ENCODE data around the gene E2F3.
A peak's percentile ranks its signal among the peaks of the same experiment; 100 is the strongest.
"Not testable (repeated sequence)": the region's sequence is repeated elsewhere in the genome, so short reads cannot be mapped to it uniquely, and the experiment has no call there.

The E2F3 gene

GRCh38 chr6:20454204-20454824, 52.6 kb downstream of the E2F3 start:
- no peak overlapping the region for H3K4me3 Mint-ChIP-seq
- peaks cover 72% of the 10 kb centered on the region for H3K4me1 Mint-ChIP-seq (ENCODE audit: low read depth)
- peaks cover 22% of the 10 kb centered on the region for H3K36me3 Mint-ChIP-seq (ENCODE audit: low read depth)
- no peaks in the 10 kb centered on the region for H3K9me3 Mint-ChIP-seq
- H3K27ac Mint-ChIP-seq: peak overlapping the region; percentile 22
- H3K27me3 Mint-ChIP-seq: no peaks in the 10 kb centered on the region
- intact Hi-C loops (cut with micrococcal nuclease): no loop called here

GRCh38 chr6:20455251-20455940, 53.7 kb downstream of the E2F3 start:
- Mint-ChIP-seq H3K27me3 (no peaks in the 10 kb centered on the region), H3K36me3 (ENCODE audit: low read depth) (peaks cover 31% of the 10 kb centered on the region), H3K9me3 (no peaks in the 10 kb centered on the region), H3K4me3 (no peak overlapping the region), H3K27ac (no peak overlapping the region), H3K4me1 (ENCODE audit: low read depth) (peaks cover 71% of the 10 kb centered on the region)
- intact Hi-C loops (cut with micrococcal nuclease): no loop called here

- Mint-ChIP-seq H3K36me3 (ENCODE audit: low read depth) (peaks cover 43% of the 10 kb centered on the region), H3K4me1 (ENCODE audit: low read depth) (peaks cover 60% of the 10 kb centered on the region)
Observed at GRCh38 chr6:20458027-20458894, 56.6 kb downstream of the E2F3 start.

DNA sequence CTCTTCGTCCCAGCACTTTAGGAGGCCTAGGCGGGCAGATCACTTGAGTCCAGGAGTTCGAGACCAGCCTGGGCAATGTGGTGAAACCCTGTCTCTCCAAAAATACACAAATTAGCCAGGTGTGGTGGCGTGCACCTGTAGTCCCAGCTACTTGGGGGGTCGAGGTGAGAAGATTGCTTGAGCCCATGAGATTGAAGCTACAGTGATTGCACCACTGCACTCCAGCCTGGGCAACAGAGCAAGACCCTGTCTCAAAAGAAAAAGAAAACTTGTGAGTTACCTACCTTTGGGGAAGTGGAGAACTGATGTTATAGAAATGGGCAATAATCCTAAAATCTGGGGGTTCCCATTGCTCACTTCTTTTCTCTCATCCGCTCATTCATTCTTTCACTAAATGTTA, 58.0 kb downstream of the E2F3 start:
- H3K36me3 Mint-ChIP-seq (ENCODE audit: low read depth): peaks cover 44% of the 10 kb centered on the region
- no peak overlapping the region for H3K4me3 Mint-ChIP-seq
- H3K27me3 Mint-ChIP-seq: no peaks in the 10 kb centered on the region
- intact Hi-C loops (cut with micrococcal nuclease): loop anchor here (5.0 kb wide), 1 partner anchor 57 kb away; the partner anchor contains the start of gene E2F3
- peaks cover 65% of the 10 kb centered on the region for H3K4me1 Mint-ChIP-seq (ENCODE audit: low read depth)
- no peaks in the 10 kb centered on the region for H3K9me3 Mint-ChIP-seq
- H3K27ac Mint-ChIP-seq: no peak overlapping the region

More at GRCh38 chr6:20458027-20458894, 56.6 kb downstream of the E2F3 start:
- peak overlapping the region; percentile 6 for H3K27ac Mint-ChIP-seq
- no peaks in the 10 kb centered on the region for H3K27me3 Mint-ChIP-seq
- no peak overlapping the region for H3K4me3 Mint-ChIP-seq
- intact Hi-C loops (cut with micrococcal nuclease): no loop called here
- H3K9me3 Mint-ChIP-seq: no peaks in the 10 kb centered on the region

GRCh38 chr6:20461576-20461975, 59.9 kb downstream of the E2F3 start:
- H3K27me3 Mint-ChIP-seq: no peaks in the 10 kb centered on the region
- peaks cover 62% of the 10 kb centered on the region for H3K4me1 Mint-ChIP-seq (ENCODE audit: low read depth)
- H3K4me3 Mint-ChIP-seq: no peak overlapping the region
- no peaks in the 10 kb centered on the region for H3K9me3 Mint-ChIP-seq
- intact Hi-C loops (cut with micrococcal nuclease): loop anchor here (5.0 kb wide), 1 partner anchor 59 kb away; the partner anchor contains the start of gene E2F3
- H3K27ac Mint-ChIP-seq: no peak overlapping the region
- H3K36me3 Mint-ChIP-seq (ENCODE audit: low read depth): peaks cover 57% of the 10 kb centered on the region

DNA sequence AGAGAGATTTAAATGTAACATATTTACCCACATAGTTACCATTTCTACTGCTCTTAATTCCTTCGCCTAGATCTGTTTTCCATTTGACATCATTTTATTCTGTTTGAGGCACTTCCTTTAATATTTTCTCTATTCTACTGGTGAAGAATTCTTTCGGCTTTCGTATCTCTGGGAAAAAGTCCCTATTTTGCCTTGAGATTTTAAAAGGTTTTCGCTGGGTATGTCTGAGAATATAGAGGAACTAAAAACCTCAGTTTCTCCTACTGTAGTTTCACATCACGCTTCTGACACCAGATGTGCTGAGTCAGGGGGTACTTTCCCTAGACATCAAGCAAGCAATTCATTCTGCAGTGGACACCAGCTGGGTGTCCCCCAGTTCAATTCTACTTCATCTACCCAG, 61.7 kb downstream of the E2F3 start:
- H3K36me3 Mint-ChIP-seq (ENCODE audit: low read depth): peaks cover 65% of the 10 kb centered on the region
- intact Hi-C loops (cut with micrococcal nuclease): loop anchor here (5.0 kb wide), 1 partner anchor 61 kb away; the partner anchor contains the start of gene E2F3

DNA sequence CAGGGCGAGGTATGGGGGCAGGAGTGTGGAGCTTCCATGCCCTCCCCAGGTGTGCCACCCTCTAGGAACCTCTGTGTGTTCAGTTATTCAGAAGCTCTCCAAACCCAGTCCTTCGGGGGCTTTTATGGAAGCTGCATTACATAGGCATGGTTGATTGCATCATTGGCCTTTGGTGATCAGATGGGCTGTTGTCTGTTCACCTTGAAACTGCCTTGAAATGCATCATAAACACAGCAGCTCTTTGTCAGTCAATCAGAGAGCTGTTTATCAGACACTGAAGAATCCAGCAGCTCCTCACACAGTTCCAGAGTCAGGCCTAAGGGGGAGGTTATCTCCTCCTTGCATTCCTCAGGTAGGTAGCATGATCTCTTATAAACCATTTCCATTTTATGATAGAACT, 62.4 kb downstream of the E2F3 start:
- H3K4me3 Mint-ChIP-seq: no peak overlapping the region
- intact Hi-C loops (cut with micrococcal nuclease): loop anchor here (5.0 kb wide), 1 partner anchor 62 kb away; the partner anchor contains the start of gene E2F3
- H3K9me3 Mint-ChIP-seq: no peaks in the 10 kb centered on the region
- H3K27me3 Mint-ChIP-seq: no peaks in the 10 kb centered on the region
- H3K27ac Mint-ChIP-seq: peak overlapping the region; percentile 36
- peaks cover 60% of the 10 kb centered on the region for H3K4me1 Mint-ChIP-seq (ENCODE audit: low read depth)
- peaks cover 67% of the 10 kb centered on the region for H3K36me3 Mint-ChIP-seq (ENCODE audit: low read depth)

More for the DNA sequence above, 61.7 kb downstream of the E2F3 start:
- H3K27me3 Mint-ChIP-seq: no peaks in the 10 kb centered on the region
- H3K27ac Mint-ChIP-seq: peak overlapping the region; percentile 36
- H3K9me3 Mint-ChIP-seq: no peaks in the 10 kb centered on the region
- no peak overlapping the region for H3K4me3 Mint-ChIP-seq
- H3K4me1 Mint-ChIP-seq (ENCODE audit: low read depth): peaks cover 61% of the 10 kb centered on the region

DNA sequence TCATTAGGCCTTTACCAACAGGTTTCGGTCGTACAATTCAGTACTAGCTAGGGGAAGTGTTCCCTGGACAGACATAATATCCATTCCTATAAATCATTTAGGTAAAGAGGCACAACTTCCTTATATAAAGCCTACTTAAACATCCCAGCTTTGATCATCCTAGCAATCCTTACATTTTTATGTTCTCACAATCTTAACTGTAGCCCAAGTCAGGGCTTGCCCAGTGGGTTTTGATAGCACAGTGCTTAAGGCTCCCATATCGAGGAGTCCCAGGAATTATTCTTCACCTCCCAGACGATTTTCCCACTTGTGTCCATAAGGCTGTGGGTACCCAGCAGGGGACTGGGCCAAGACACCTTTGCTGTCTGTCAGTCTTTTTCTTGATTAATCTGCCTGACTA, 63.2 kb downstream of the E2F3 start:
- Mint-ChIP-seq H3K9me3 (no peaks in the 10 kb centered on the region), H3K27ac (peak overlapping the region; percentile 30), H3K4me1 (ENCODE audit: low read depth) (peaks cover 58% of the 10 kb centered on the region), H3K36me3 (ENCODE audit: low read depth) (peaks cover 63% of the 10 kb centered on the region), H3K27me3 (no peaks in the 10 kb centered on the region), H3K4me3 (no peak overlapping the region)
- intact Hi-C loops (cut with micrococcal nuclease): loop anchor here (5.0 kb wide), 1 partner anchor 63 kb away; the partner anchor contains the start of gene E2F3

DNA sequence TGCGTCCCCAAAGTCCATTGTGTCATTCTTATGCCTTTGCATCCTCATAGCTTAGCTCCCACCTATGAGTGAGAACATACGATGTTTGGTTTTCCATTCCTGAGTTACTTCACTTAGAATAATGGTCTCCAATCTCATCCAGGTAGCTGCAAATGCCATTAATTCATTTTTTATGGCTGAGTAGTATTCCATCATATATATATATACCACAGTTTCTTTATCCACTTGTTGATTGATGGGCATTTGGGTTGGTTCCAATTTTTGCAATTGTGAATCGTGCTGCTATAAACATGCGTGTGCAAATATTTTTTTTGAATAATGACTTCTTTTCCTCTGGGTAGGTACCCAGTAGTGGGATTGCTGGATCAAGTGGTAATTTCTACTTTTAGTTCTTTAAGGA, 63.9 kb downstream of the E2F3 start:
- Mint-ChIP-seq H3K4me1 (ENCODE audit: low read depth) (peaks cover 56% of the 10 kb centered on the region), H3K36me3 (ENCODE audit: low read depth) (peaks cover 62% of the 10 kb centered on the region)
- H3K4me3 Mint-ChIP-seq; intact Hi-C loops (cut with micrococcal nuclease); H3K27ac Mint-ChIP-seq; H3K27me3 Mint-ChIP-seq; H3K9me3 Mint-ChIP-seq: not testable (repeated sequence)

- intact Hi-C loops (cut with micrococcal nuclease): no loop called here
- Mint-ChIP-seq H3K36me3 (ENCODE audit: low read depth) (peaks cover 52% of the 10 kb centered on the region), H3K27ac (no peak overlapping the region), H3K4me3 (no peak overlapping the region), H3K9me3 (no peaks in the 10 kb centered on the region), H3K4me1 (ENCODE audit: low read depth) (peaks cover 54% of the 10 kb centered on the region), H3K27me3 (no peaks in the 10 kb centered on the region)
Observed at GRCh38 chr6:20467437-20467836, 65.8 kb downstream of the E2F3 start.

DNA sequence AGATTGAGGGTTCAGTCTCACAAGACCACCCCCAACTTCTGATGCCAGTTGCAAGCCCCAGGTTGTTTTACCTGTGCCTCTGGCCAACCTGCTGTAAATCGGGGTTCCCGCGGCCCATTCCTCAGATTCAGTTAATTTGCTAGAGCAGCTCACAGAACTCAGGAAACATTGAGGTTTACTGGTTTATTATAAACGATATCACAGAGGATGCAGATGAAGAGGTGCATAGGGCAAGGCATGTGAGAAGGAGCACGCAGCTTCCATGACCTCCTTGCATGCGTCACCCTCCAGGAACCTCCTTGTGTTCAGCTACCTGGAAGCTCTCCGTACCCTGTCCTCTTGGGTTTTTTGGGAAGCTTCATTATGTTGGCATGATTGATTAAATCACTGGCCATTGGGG, 66.5 kb downstream of the E2F3 start:
- H3K9me3 Mint-ChIP-seq: no peaks in the 10 kb centered on the region
- H3K27ac Mint-ChIP-seq: no peak overlapping the region
- no peaks in the 10 kb centered on the region for H3K27me3 Mint-ChIP-seq
- H3K4me3 Mint-ChIP-seq: no peak overlapping the region
- peaks cover 51% of the 10 kb centered on the region for H3K4me1 Mint-ChIP-seq (ENCODE audit: low read depth)
- intact Hi-C loops (cut with micrococcal nuclease): no loop called here
- peaks cover 48% of the 10 kb centered on the region for H3K36me3 Mint-ChIP-seq (ENCODE audit: low read depth)

GRCh38 chr6:20472748-20473147, 71.1 kb downstream of the E2F3 start:
- intact Hi-C loops (cut with micrococcal nuclease): no loop called here
- Mint-ChIP-seq H3K27me3 (no peaks in the 10 kb centered on the region), H3K4me3 (no peak overlapping the region), H3K36me3 (ENCODE audit: low read depth) (peaks cover 38% of the 10 kb centered on the region), H3K27ac (no peak overlapping the region), H3K4me1 (ENCODE audit: low read depth) (peaks cover 43% of the 10 kb centered on the region), H3K9me3 (no peaks in the 10 kb centered on the region)

GRCh38 chr6:20473518-20473917, 71.8 kb downstream of the E2F3 start:
- intact Hi-C loops (cut with micrococcal nuclease): no loop called here
- Mint-ChIP-seq H3K27ac (peak overlapping the region; percentile 45), H3K4me1 (ENCODE audit: low read depth) (peaks cover 42% of the 10 kb centered on the region), H3K4me3 (no peak overlapping the region), H3K27me3 (no peaks in the 10 kb centered on the region), H3K9me3 (no peaks in the 10 kb centered on the region), H3K36me3 (ENCODE audit: low read depth) (peaks cover 34% of the 10 kb centered on the region)
